HepG2 (cell line): Measurements from ENCODE around the gene METTL16. TPM values are rescaled to one million over a fixed set of nuclear protein-coding genes. Genes with fewer than 3 reads are reported as not detected.

Source experiments
- ATAC-seq: fragments of 200-7000 bp; cut with Tn5 transposase; 3 replicates; pipeline ENCODE4 v1.9.1; 2020; ENCODE audit warnings: mild to moderate bottlenecking, moderate library complexity
- BruUV-seq: library from RNA; stranded (reverse); fragments of 400-500 nt; replicated peaks from 2 replicates; lab custom pipeline; 2021; lab: Mats Ljungman, UMichigan
- CTCF ChIA-PET: fragments of 300-600 bp; formaldehyde crosslinking; extraction: SDS; loops from one replicate; lab custom pipeline; 2021; ENCODE audit warnings: low total read pairs, inconsistent platforms, low intra/inter-chr PET ratio; lab: Yijun Ruan, JAX
- POLR2A ChIA-PET: fragments of 350-600 bp; sonication (Branson Sonifier 250); formaldehyde crosslinking; loops from one replicate; lab custom pipeline; 2020; ENCODE audit warnings: antibody characterized with exemption, inconsistent platforms; lab: Yijun Ruan, JAX
- DNase-seq: peaks from one replicate; pipeline ENCODE4 v3.0.0-alpha.2; 2015; ENCODE audit warnings: low spot score
- FAIRE-seq: peaks from 3 replicates; lab custom pipeline; 2011; peaks lifted over from hg19 to GRCh38; lab: Jason Lieb, UNC
- H2AFZ ChIP-seq: one replicate; pipeline ENCODE4 v1.6.1; 2011; ENCODE audit warnings: low read length, inconsistent platforms
- H3K27ac ChIP-seq: fragments of 300-600 bp; 3 replicates; pipeline ENCODE4 v1.8.0; 2011; ENCODE audit warnings: mixed run types, mild to moderate bottlenecking, mixed read lengths, low read length, inconsistent platforms; ENCODE audit not compliant: insufficient read depth; ENCODE audit errors: extremely low read length
- H3K27me3 ChIP-seq, 2 experiments: fragments of 200-600 bp in 1 of 2; 2 replicates in 1 of 2; 3 replicates in 1 of 2; pipeline versions ENCODE4 v1.6.0 to v1.8.0; 2011; ENCODE audit warnings: low read length in 2 of 2, mild to moderate bottlenecking in 2 of 2, moderate library complexity in 2 of 2, inconsistent platforms in 1 of 2; ENCODE audit not compliant: insufficient read depth in 2 of 2, control insufficient read depth in 1 of 2
- H3K36me3 ChIP-seq, 2 experiments: fragments of 200-600 bp in 1 of 2; replicated peaks in 1 of 2; 2 replicates in 1 of 2; 3 replicates in 1 of 2; pipeline versions ENCODE4 v1.5.1 to v1.8.0; 2011; ENCODE audit warnings: low read length in 2 of 2, inconsistent platforms in 1 of 2; ENCODE audit not compliant: insufficient read depth in 2 of 2, control insufficient read depth in 1 of 2
- H3K4me1 ChIP-seq: 2 replicates; pipeline ENCODE4 v1.5.1; 2012; ENCODE audit warnings: low read length, inconsistent platforms; ENCODE audit not compliant: insufficient read depth
- H3K4me2 ChIP-seq: 2 replicates; pipeline ENCODE4 v1.6.0; 2011; ENCODE audit warnings: low read depth, low read length, inconsistent platforms
- H3K4me3 ChIP-seq, 3 experiments: fragments of 200-600 bp in 1 of 3; sonication (generic), shearing (Covaris generic) in 1 of 3; replicated peaks in 1 of 3; 2 replicates each; pipeline ENCODE4 v1.5.1; 2011 to 2016; ENCODE audit warnings: low read length in 3 of 3, inconsistent platforms in 2 of 3, low read depth in 2 of 3, mild to moderate bottlenecking in 2 of 3, control low read depth in 1 of 3, mixed read lengths in 1 of 3; ENCODE audit not compliant: insufficient read depth in 1 of 3
- H3K79me2 ChIP-seq: one replicate; pipeline ENCODE4 v1.6.1; 2011; ENCODE audit warnings: low read length, inconsistent platforms; ENCODE audit not compliant: insufficient read depth
- H3K9ac ChIP-seq: 2 replicates; pipeline ENCODE4 v1.6.0; 2011; ENCODE audit warnings: mild to moderate bottlenecking, low read depth, low read length, inconsistent platforms; ENCODE audit not compliant: insufficient read depth
- H3K9me3 ChIP-seq: 2 replicates; pipeline ENCODE4 v1.5.1; 2012; ENCODE audit warnings: mild to moderate bottlenecking, low read length
- H4K20me1 ChIP-seq: 2 replicates; pipeline ENCODE4 v1.6.0; 2011; ENCODE audit warnings: inconsistent platforms, mild to moderate bottlenecking, low read length, moderate library complexity; ENCODE audit not compliant: insufficient read depth
- ASH2L ChIP-seq: fragments of 300-600, 200-600 bp; sonication (generic); IDR thresholded peaks from 2 replicates; pipeline ENCODE4 v1.7.0; 2017; ENCODE audit warnings: low read depth, mild to moderate bottlenecking, moderate library complexity, mixed read lengths, low read length; ENCODE audit not compliant: insufficient read length
- ATM ChIP-seq: fragments of 450-650 bp; IDR thresholded peaks from 2 replicates; pipeline ENCODE4 v1.7.1; 2017; ENCODE audit warnings: mild to moderate bottlenecking, borderline replicate concordance
- CHD4 ChIP-seq: fragments of 200-600 bp; sonication (generic); IDR thresholded peaks from 2 replicates; pipeline ENCODE4 v1.7.0; 2017; ENCODE audit warnings: mild to moderate bottlenecking, low read length, borderline replicate concordance
- NFRKB ChIP-seq: fragments of 450-650 bp; IDR thresholded peaks from 2 replicates; pipeline ENCODE4 v1.6.1; 2017
- NR2F1 ChIP-seq, 2 experiments: fragments of 450-650 bp in 1 of 2; formaldehyde crosslinking in 1 of 2; IDR thresholded peaks; 2 replicates each; pipeline versions ENCODE4 v1.5.0 to v1.6.1; 2016 to 2020; ENCODE audit warnings: mild to moderate bottlenecking in 1 of 2, missing compliant biosample characterization in 1 of 2, missing genetic modification reagents in 1 of 2, moderate library complexity in 1 of 2
- PAX8 ChIP-seq: sonication (generic); formaldehyde crosslinking; IDR thresholded peaks from 2 replicates; pipeline ENCODE4 v1.8.0; 2022; ENCODE audit warnings: mild to moderate bottlenecking, missing genetic modification reagents, borderline replicate concordance
- REST ChIP-seq, 2 experiments: IDR thresholded peaks; 2 replicates each; pipeline ENCODE4 v1.6.1; 2011 to 2012; ENCODE audit warnings: low read length in 2 of 2, borderline replicate concordance in 1 of 2, low read depth in 1 of 2, mild to moderate bottlenecking in 1 of 2, moderate library complexity in 1 of 2
- SP2 ChIP-seq: sonication (generic); formaldehyde crosslinking; IDR thresholded peaks from 2 replicates; pipeline ENCODE4 v1.5.1; 2020; ENCODE audit warnings: mild to moderate bottlenecking, missing genetic modification reagents
- ZFP91 ChIP-seq: sonication (generic); formaldehyde crosslinking; IDR thresholded peaks from 2 replicates; pipeline ENCODE4 v1.9.0; 2022; ENCODE audit warnings: missing genetic modification reagents, mild to moderate bottlenecking, borderline replicate concordance
- ZMYM4 ChIP-seq: sonication (generic); formaldehyde crosslinking; IDR thresholded peaks from 2 replicates; pipeline ENCODE4 v1.8.1; 2023; ENCODE audit warnings: mild to moderate bottlenecking, missing genetic modification reagents
- ZNF121 ChIP-seq: sonication (generic); formaldehyde crosslinking; IDR thresholded peaks from 2 replicates; pipeline ENCODE4 v1.5.0; 2020; ENCODE audit warnings: mild to moderate bottlenecking, missing genetic modification reagents
- ZNF615 ChIP-seq: sonication (generic); formaldehyde crosslinking; IDR thresholded peaks from 2 replicates; pipeline ENCODE4 v1.5.0; 2020; ENCODE audit warnings: mild to moderate bottlenecking, missing genetic modification reagents, borderline replicate concordance
- ZNF737 ChIP-seq: sonication (generic); formaldehyde crosslinking; IDR thresholded peaks from 2 replicates; pipeline ENCODE4 v1.5.0; 2020; ENCODE audit warnings: missing genetic modification reagents, mild to moderate bottlenecking, borderline replicate concordance
- ZNF83 ChIP-seq: sonication (generic); formaldehyde crosslinking; IDR thresholded peaks from 2 replicates; pipeline ENCODE4 v1.4.0; 2020; ENCODE audit warnings: missing genetic modification reagents, mild to moderate bottlenecking, borderline replicate concordance
- WGBS: methylation state at CpG from one replicate; pipeline ENCODE4 v1.1.6; 2017; ENCODE audit warnings: low lambda C conversion rate; 5-methylcytosine and 5-hydroxymethylcytosine counted together
- in situ Hi-C: cut with HindIII; loops from 2 replicates; pipeline ENCODE4 v1.10.0; 2017; ENCODE audit warnings: low pct_unique_long_range_greater_than_20kb; ENCODE audit not compliant: extremely low pct_ligation_motif_present
- intact Hi-C: fragments of 100-400 bp; cut with micrococcal nuclease; formaldehyde crosslinking; loops from one replicate; pipeline ENCODE4 v1.10.0; 2022; ENCODE audit not compliant: unreplicated experiment
- polyA plus RNA-seq, 8 experiments: library from polyadenylated mRNA; depleted of rRNA in 3 of 8; stranded (reverse) in 7 of 8; unstranded in 1 of 8; fragments of >200 nt; fragmentation: Illumina TruSeq in 4 of 8; extraction: Trizol in 4 of 8; gene quantifications; 2 replicates each; pipeline versions ENCODE4 v1.2.1 to v1.2.3, GENCODE V29; 2011 to 2016; ENCODE audit warnings: low read depth in 4 of 8, missing spikeins in 1 of 8, mixed read lengths in 1 of 8; ENCODE audit not compliant: insufficient read depth in 1 of 8
- total RNA-seq, 5 experiments: library from RNA; depleted of rRNA; stranded (reverse); fragments of >200 nt; fragmentation: Illumina TruSeq; extraction: Trizol; gene quantifications; 2 replicates each; pipeline ENCODE4 v1.2.3, GENCODE V29; 2016; ENCODE audit warnings: low read depth in 1 of 5

Gene METTL16
- total and polyA plus RNA-seq, 2 of the 13 experiments (the other 11 are each of a cell fraction or from before 2014, with no cell fraction given), result 11.6 to 18.5 TPM

- Histone ChIP-seq H3K79me2 (no peaks in the 10 kb centered on the region), H3K9me3 (no peaks in the 10 kb centered on the region), H3K4me1 (peaks cover under 1% of the 10 kb centered on the region), H2AFZ (no peak overlapping the region), H3K27ac (no peak overlapping the region), H4K20me1 (0 out of 2 replicates have a peak, but pooled peaks cover 3% of the 10 kb centered on the region), H3K9ac (no peak overlapping the region), H3K36me3 (peaks cover 8 to 10% of the 10 kb centered on the region in 2 experiments; a peak in 3 of 5 replicates), H3K4me3 (no peak overlapping the region), H3K4me2 (no peak overlapping the region), H3K27me3 (no peaks in the 10 kb centered on the region)
- ChIA-PET POLR2A (no interaction called here), CTCF (no interaction called here)
- in situ Hi-C loops, result loop anchor here (5.0 kb wide), 1 partner anchor 35 kb away; no protein-coding TSS in a partner anchor
- FAIRE-seq, result no peak
- no peak for ATAC-seq
- intact Hi-C loops, result no loop called here
- WGBS, result 91% methylated on average over 6 of the region's 10 CpGs
- no TSS peak for BruUV-seq
- DNase-seq, result no peak
- TF ChIP-seq ATM (no peak), SP2 (CRISPR knock-in tag) (no peak), ZMYM4 (no peak), PAX8 (CRISPR knock-in tag) (no peak), ZNF121 (CRISPR knock-in tag) (no peak), ZFP91 (CRISPR knock-in tag) (no peak), NR2F1 (CRISPR knock-in tag; IDR thresholded peaks at IDR 0.05) (no peak), NFRKB (no peak), ZNF83 (CRISPR knock-in tag) (no peak), CHD4 (no peak), REST (IDR thresholded peaks at IDR 0.05; ENCODE audit: borderline replicate concordance in 1 of 2, low read depth in 1 of 2, low read length in 2 of 2) (no peak), ASH2L (no peak), ZNF615 (no peak), ZNF737 (CRISPR knock-in tag) (no peak)
- TF ChIP-seq, all 625 proteins: peak for 0
Measured at GRCh38 chr17:2377659-2378058, 134.0 kb downstream of the METTL16 start.
